IMR-90 (cell line): ENCODE results near the gene MT1A.
"Not testable (repeated sequence)": the region's sequence is repeated elsewhere in the genome, so short reads cannot be mapped to it uniquely, and the experiment has no call there.

ENCODE experiments used
- CTCF ChIP-seq: conservative IDR thresholded peaks from 2 replicates; pipeline ENCODE4 v1.5.1; 2012; ENCODE audit warnings: mild to moderate bottlenecking, low read depth, low read length, improper control_type of control experiment
- FOS ChIP-seq: fragments of 150-350 bp; IDR thresholded peaks from 2 replicates; pipeline ENCODE4 v1.6.1; 2016; ENCODE audit warnings: low read depth, low read length
- MAZ ChIP-seq: IDR thresholded peaks from 2 replicates; pipeline ENCODE4 v1.6.1; 2012; ENCODE audit warnings: low read depth, mild to moderate bottlenecking, low read length, improper control_type of control experiment, moderate library complexity, borderline replicate concordance
- POLR2A ChIP-seq: IDR thresholded peaks from 2 replicates; pipeline ENCODE4 v1.6.1; 2012; ENCODE audit warnings: mild to moderate bottlenecking, low read depth, low read length
- RFX5 ChIP-seq: IDR thresholded peaks from 2 replicates; pipeline ENCODE4 v1.8.0; 2012; ENCODE audit warnings: low read depth, mild to moderate bottlenecking, low read length, moderate library complexity
- SMC3 ChIP-seq: fragments of 150-350 bp; IDR thresholded peaks from 2 replicates; pipeline ENCODE4 v1.6.1; 2016; ENCODE audit warnings: low read depth, mild to moderate bottlenecking, antibody characterized with exemption, low read length, moderate library complexity

GRCh38 chr16:56672171-56672570, 33.7 kb downstream of the MT1A start:
- not testable (repeated sequence) for TF ChIP-seq CTCF, POLR2A, RFX5, SMC3, MAZ, FOS
